ENCODE measurements around the gene MIF4GD. TPM values are rescaled to one million over a fixed set of nuclear protein-coding genes. Genes with fewer than 3 reads are reported as not detected.
"Not testable (repeated sequence)": the region's sequence is repeated elsewhere in the genome, so short reads cannot be mapped to it uniquely, and the experiment has no call there.

The MIF4GD gene
- total and polyA plus RNA-seq, 2 donors (not counting 1 experiment from before 2014, with no cell fraction given): 6.3 to 10.3 TPM

DNA sequence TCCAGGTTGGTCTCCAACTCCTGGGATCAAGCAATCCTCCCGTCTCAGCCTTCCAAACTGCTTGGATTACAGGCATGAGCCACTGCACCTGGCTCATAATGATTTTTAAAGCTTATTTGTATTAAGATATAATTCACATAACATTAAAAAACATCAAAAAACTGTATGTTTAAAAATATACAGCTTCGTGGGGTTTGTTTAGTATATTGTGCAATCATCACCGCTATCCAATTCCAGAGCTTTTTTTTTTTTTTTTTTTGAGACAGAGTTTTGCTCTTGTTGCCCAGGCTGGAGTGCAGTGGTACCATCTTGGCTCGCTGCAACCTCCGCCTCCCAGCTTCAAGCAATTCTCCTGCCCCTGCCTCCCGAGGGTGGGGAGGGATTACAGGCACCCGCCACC lies 29.2 kb upstream of the MIF4GD start:
- Histone ChIP-seq H2AFZ (ENCODE audit: low read length) (no peak overlapping the region), H3K27ac (ENCODE audit: insufficient read depth, low read length) (no peak overlapping the region), H3K27me3 (ENCODE audit: control insufficient read depth, insufficient read depth, low read length) (no peaks in the 10 kb centered on the region), H3K79me2 (ENCODE audit: control insufficient read depth, insufficient read depth, low read length) (no peaks in the 10 kb centered on the region), H3K4me1 (ENCODE audit: control insufficient read depth, extremely low read depth, insufficient read depth, low read length) (no peaks in the 10 kb centered on the region), H3K9ac (ENCODE audit: insufficient read depth, low read length) (no peak overlapping the region), H3K9me3 (ENCODE audit: control insufficient read depth, insufficient read depth, low read depth, low read length) (no peaks in the 10 kb centered on the region), H4K20me1 (ENCODE audit: control insufficient read depth, extremely low read depth, insufficient read depth, low read length) (no peaks in the 10 kb centered on the region), H3K4me2 (ENCODE audit: extremely low read depth, insufficient read depth, low read length) (no peak overlapping the region), H3K36me3 (ENCODE audit: control insufficient read depth, insufficient read depth, low read length) (no peaks in the 10 kb centered on the region), H3K4me3 (replicated peaks in 1 of 4; ENCODE audit: control extremely low read depth in 1 of 4, insufficient read depth in 1 of 4, low read depth in 3 of 4, low read length in 4 of 4) (no peak overlapping the region)
- TF ChIP-seq, protein P1, sequence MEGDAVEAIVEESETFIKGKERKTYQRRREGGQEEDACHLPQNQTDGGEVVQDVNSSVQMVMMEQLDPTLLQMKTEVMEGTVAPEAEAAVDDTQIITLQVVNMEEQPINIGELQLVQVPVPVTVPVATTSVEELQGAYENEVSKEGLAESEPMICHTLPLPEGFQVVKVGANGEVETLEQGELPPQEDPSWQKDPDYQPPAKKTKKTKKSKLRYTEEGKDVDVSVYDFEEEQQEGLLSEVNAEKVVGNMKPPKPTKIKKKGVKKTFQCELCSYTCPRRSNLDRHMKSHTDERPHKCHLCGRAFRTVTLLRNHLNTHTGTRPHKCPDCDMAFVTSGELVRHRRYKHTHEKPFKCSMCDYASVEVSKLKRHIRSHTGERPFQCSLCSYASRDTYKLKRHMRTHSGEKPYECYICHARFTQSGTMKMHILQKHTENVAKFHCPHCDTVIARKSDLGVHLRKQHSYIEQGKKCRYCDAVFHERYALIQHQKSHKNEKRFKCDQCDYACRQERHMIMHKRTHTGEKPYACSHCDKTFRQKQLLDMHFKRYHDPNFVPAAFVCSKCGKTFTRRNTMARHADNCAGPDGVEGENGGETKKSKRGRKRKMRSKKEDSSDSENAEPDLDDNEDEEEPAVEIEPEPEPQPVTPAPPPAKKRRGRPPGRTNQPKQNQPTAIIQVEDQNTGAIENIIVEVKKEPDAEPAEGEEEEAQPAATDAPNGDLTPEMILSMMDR (conservative IDR thresholded peaks at IDR 0.05 in 1 of 2, IDR thresholded peaks at IDR 0.05 in 1 of 2; ENCODE audit: low read depth in 1 of 2, low read length in 2 of 2): no peak
- TF ChIP-seq EZH2 (IDR thresholded peaks at IDR 0.05; ENCODE audit: low read length, missing control alignments): no peak
- DNase-seq (ENCODE audit: low read depth in 2 of 2): no peak

DNA sequence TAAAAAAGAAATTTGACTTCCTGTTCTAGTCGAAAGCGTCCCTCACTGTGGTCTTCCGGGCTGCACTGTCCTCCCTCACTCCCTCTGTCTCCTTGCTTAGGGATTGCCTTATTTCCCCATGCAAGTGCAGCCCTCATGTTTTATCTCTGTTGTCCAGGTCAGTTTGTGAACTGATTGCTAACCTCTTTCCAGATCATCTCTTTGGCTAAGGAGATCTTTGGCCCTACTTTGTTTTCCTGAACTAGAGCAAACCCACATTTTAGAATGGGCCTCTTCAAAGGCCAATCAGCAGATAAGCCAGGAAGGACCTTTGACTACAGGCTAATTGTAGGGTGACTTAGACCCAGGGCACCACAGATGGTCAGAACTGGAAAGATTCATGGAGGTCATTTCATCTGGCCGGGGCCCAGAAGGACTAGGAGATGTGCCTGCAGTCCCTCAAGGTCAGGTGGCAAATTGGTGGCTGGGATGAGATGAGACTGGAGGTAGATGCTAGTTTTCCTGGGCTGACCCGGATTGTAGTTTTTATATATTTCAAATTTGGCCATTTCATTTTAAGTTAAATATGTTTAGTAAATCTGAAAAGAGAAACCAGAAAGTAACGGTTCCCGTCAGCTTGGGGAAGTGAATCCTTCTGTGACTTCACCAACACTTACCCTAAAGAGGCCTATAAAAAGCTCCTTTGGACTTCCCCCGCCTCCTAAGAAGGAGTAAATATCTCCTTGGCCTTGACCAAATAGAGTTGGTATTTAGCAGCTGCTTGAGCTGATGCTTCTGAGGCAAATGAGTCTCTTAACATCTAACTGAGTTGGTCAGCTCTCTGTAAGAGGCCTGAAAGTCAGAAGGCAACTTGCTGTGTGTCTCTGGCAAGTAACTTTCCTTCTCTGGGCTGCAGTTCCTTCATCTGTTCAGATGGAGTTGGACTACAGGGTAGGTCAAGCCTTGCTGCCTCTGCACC lies 24.4 kb upstream of the MIF4GD start:
- Histone ChIP-seq H2AFZ (ENCODE audit: low read length) (no peak overlapping the region), H4K20me1 (ENCODE audit: control insufficient read depth, extremely low read depth, insufficient read depth, low read length) (no peaks in the 10 kb centered on the region), H3K27ac (ENCODE audit: insufficient read depth, low read length) (no peak overlapping the region), H3K4me3 (replicated peaks in 1 of 4; ENCODE audit: control extremely low read depth in 1 of 4, insufficient read depth in 1 of 4, low read depth in 3 of 4, low read length in 4 of 4) (no peak overlapping the region), H3K9ac (ENCODE audit: insufficient read depth, low read length) (no peak overlapping the region), H3K4me2 (ENCODE audit: extremely low read depth, insufficient read depth, low read length) (no peak overlapping the region), H3K4me1 (ENCODE audit: control insufficient read depth, extremely low read depth, insufficient read depth, low read length) (no peaks in the 10 kb centered on the region), H3K79me2 (ENCODE audit: control insufficient read depth, insufficient read depth, low read length) (no peaks in the 10 kb centered on the region), H3K9me3 (ENCODE audit: control insufficient read depth, insufficient read depth, low read depth, low read length) (no peaks in the 10 kb centered on the region), H3K36me3 (ENCODE audit: control insufficient read depth, insufficient read depth, low read length) (no peaks in the 10 kb centered on the region), H3K27me3 (ENCODE audit: control insufficient read depth, insufficient read depth, low read length) (no peaks in the 10 kb centered on the region)
- no peak for DNase-seq (ENCODE audit: low read depth in 2 of 2)
- TF ChIP-seq, protein P1 (conservative IDR thresholded peaks at IDR 0.05 in 1 of 2, IDR thresholded peaks at IDR 0.05 in 1 of 2; ENCODE audit: low read depth in 1 of 2, low read length in 2 of 2): no peak

DNA sequence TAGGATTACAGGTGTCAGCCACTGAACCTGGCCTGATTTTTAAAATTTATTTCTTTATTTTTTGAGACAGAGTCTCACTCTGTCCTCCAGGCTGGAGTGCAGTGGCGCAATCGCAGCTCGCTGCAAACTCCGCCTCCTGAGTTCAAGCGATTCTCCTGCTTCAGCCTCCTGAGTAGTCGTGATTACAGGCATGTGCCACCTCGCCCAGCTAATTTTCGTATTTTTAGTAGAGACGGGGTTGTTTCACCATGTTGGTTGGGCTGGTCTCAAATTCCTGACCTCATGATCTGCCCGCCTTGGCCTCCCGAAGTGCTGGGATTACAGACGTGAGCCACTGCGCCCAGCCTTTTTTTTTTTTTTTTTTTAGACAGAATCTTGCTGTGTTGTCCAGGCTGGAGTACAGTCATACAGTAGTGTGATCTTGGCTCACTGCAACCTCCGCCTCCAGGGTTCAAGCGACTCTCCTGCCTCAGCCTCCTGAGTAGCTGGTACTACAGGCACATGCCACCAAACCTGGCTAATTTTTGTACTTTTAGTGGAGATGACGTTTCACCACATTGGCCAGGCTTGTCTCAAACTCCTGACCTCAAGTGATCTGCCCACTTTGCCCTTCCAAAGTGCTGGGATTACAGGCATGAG lies 21.9 kb upstream of the MIF4GD start:
- H3K9me3 ChIP-seq (ENCODE audit: control insufficient read depth, insufficient read depth, low read depth, low read length); H3K4me2 ChIP-seq (ENCODE audit: extremely low read depth, insufficient read depth, low read length); H3K27ac ChIP-seq (ENCODE audit: insufficient read depth, low read length); H4K20me1 ChIP-seq (ENCODE audit: control insufficient read depth, extremely low read depth, insufficient read depth, low read length); H3K36me3 ChIP-seq (ENCODE audit: control insufficient read depth, insufficient read depth, low read length); H2AFZ ChIP-seq (ENCODE audit: low read length); DNase-seq (ENCODE audit: low read depth in 2 of 2); H3K9ac ChIP-seq (ENCODE audit: insufficient read depth, low read length); H3K79me2 ChIP-seq (ENCODE audit: control insufficient read depth, insufficient read depth, low read length); H3K27me3 ChIP-seq (ENCODE audit: control insufficient read depth, insufficient read depth, low read length); H3K4me1 ChIP-seq (ENCODE audit: control insufficient read depth, extremely low read depth, insufficient read depth, low read length); H3K4me3 ChIP-seq (replicated peaks in 1 of 4; ENCODE audit: control extremely low read depth in 1 of 4, insufficient read depth in 1 of 4, low read depth in 3 of 4, low read length in 4 of 4): not testable (repeated sequence)

Measured in fibroblast of lung (primary cell).